ENCODE measurements around the gene HAPSTR1. TPM values are rescaled to one million over a fixed set of nuclear protein-coding genes. Genes with fewer than 3 reads are reported as not detected.

The HAPSTR1 gene
- total and polyA plus RNA-seq, 2 donors (not counting 3 experiments of a cell fraction or from before 2014, with no cell fraction given): 15.7 to 63.7 TPM

- no peaks in the 10 kb centered on the region for H3K9me3 ChIP-seq (replicated peaks; ENCODE audit: control insufficient read depth, insufficient read depth, low read length)
- H3K36me3 ChIP-seq (ENCODE audit: control insufficient read depth in 2 of 2, extremely low read depth in 1 of 2, insufficient read depth in 2 of 2, low read length in 2 of 2): no peaks in the 10 kb centered on the region
- H3K9me1 ChIP-seq (replicated peaks; ENCODE audit: control insufficient read depth, extremely low read depth, insufficient read depth, low read length): no peaks in the 10 kb centered on the region
- no peaks in the 10 kb centered on the region for H3K4me1 ChIP-seq (ENCODE audit: control insufficient read depth, extremely low read depth, insufficient read depth, low read length)
- no TSS peak for BruUV-seq (replicated peaks)
- H3K4me3 ChIP-seq (replicated peaks in 1 of 3; ENCODE audit: insufficient read depth in 1 of 3, low read depth in 1 of 3, low read length in 3 of 3): no peak overlapping the region
- DNase-seq (ENCODE audit: low read depth, low spot score) (no peak), FAIRE-seq (no peak)
- H3K27me3 ChIP-seq (ENCODE audit: control insufficient read depth in 2 of 2, insufficient read depth in 2 of 2, low read length in 2 of 2): no peaks in the 10 kb centered on the region
- H3K79me2 ChIP-seq (ENCODE audit: control insufficient read depth, insufficient read depth, low read length): no peaks in the 10 kb centered on the region
- intact Hi-C loops (cut with micrococcal nuclease) (no loop called here), dilution Hi-C loops (cut with MboI; ENCODE audit: extremely low pct_ligation_motif_present, low sequenced_read_pairs) (no loop called here)
- TF ChIP-seq FOS (IDR thresholded peaks at IDR 0.05; ENCODE audit: borderline replicate concordance, insufficient read depth, low read length) (no peak), POLR2A (IDR thresholded peaks at IDR 0.05; ENCODE audit: low read depth, low read length) (no peak), MYC (IDR thresholded peaks at IDR 0.05; ENCODE audit: low read depth, low read length) (no peak), EZH2 (IDR thresholded peaks at IDR 0.05; ENCODE audit: borderline replicate concordance, low read depth, low read length, severe bottlenecking) (no peak), JUN (IDR thresholded peaks at IDR 0.05; ENCODE audit: borderline replicate concordance, insufficient read depth, insufficient read length, low read depth) (no peak), MAX (IDR thresholded peaks at IDR 0.05; ENCODE audit: insufficient read depth, insufficient read length) (no peak), GATA2 (IDR thresholded peaks at IDR 0.05; ENCODE audit: insufficient read depth, insufficient read length, low read depth, low read length) (no peak), POLR2AphosphoS5 (IDR thresholded peaks at IDR 0.05; ENCODE audit: insufficient read depth, low read depth, low read length) (no peak), CTCF (IDR thresholded peaks at IDR 0.05; ENCODE audit: extremely low read depth in 1 of 2, insufficient read depth in 1 of 2, low read depth in 1 of 2, low read length in 2 of 2) (no peak)
- ChIA-PET CTCF (interaction anchor here (1.4 to 1.9 kb wide), 2 partner anchors 9 to 11 kb away, joined by 4 to 5 read pairs; no protein-coding TSS in a partner anchor), POLR2A (interaction anchor here (1.7 kb wide), 1 partner anchor 18 kb away, joined by 4 read pairs; no protein-coding TSS in a partner anchor)
- H3K27ac ChIP-seq (ENCODE audit: insufficient read depth, low read depth, low read length): no peak overlapping the region
- no peaks in the 10 kb centered on the region for H4K20me1 ChIP-seq (replicated peaks; ENCODE audit: control insufficient read depth, extremely low read depth, insufficient read depth, low read length)
- H3K9ac ChIP-seq (replicated peaks; ENCODE audit: extremely low read depth, insufficient read depth, low read length): no peak overlapping the region
- H2AFZ ChIP-seq (ENCODE audit: low read depth, low read length): no peak overlapping the region
- H3K4me2 ChIP-seq (ENCODE audit: insufficient read depth, low read length): no peak overlapping the region
These were observed 30.1 kb upstream of the HAPSTR1 start for GRCh38 chr16:9061358-9061813.
